GM12872 (cell line): Measurements from ENCODE around the gene PRDM7.

Experiments
- CTCF ChIP-seq: IDR thresholded peaks from 3 replicates; pipeline ENCODE4 v1.5.1; 2011; ENCODE audit warnings: low read depth, mild to moderate bottlenecking, low read length, moderate library complexity; ENCODE audit not compliant: insufficient read depth

PRDM7 gene

GRCh38 chr16:90072442-90073105 is 4.6 kb downstream of the PRDM7 start:
- no peak for TF ChIP-seq CTCF

- no peak for TF ChIP-seq CTCF
Observed at GRCh38 chr16:90070440-90070839, 6.7 kb downstream of the PRDM7 start.

GRCh38 chr16:90061437-90061836 is 15.7 kb downstream of the PRDM7 start:
- no peak for TF ChIP-seq CTCF

- TF ChIP-seq CTCF = no peak
Observed at GRCh38 chr16:90057738-90058173, 19.4 kb downstream of the PRDM7 start.

GRCh38 chr16:90055371-90055770 is 21.8 kb downstream of the PRDM7 start:
- no peak for TF ChIP-seq CTCF

- TF ChIP-seq CTCF = no peak
Observed at GRCh38 chr16:90054554-90054953, 22.6 kb downstream of the PRDM7 start.

- TF ChIP-seq CTCF = no peak
Observed at GRCh38 chr16:90053902-90054500, 23.1 kb downstream of the PRDM7 start.
